DND-41 (cell line): Measurements from ENCODE around the gene SPRTN.

Experiments used
- ATAC-seq: fragments of 200-7000 bp; cut with Tn5 transposase; 3 replicates; pipeline ENCODE4 v1.9.1; 2021; ENCODE audit warnings: low read depth; ENCODE audit not compliant: insufficient read depth
- DNase-seq: peaks from one replicate; pipeline ENCODE4 v3.0.0-alpha.2; 2020
- H2AFZ ChIP-seq: 2 replicates; pipeline ENCODE4 v1.6.0; 2012; ENCODE audit warnings: low read depth, low read length
- H3K27ac ChIP-seq: 2 replicates; pipeline ENCODE4 v1.5.1; 2012; ENCODE audit warnings: low read length, inconsistent platforms
- H3K27me3 ChIP-seq: fragments of 200-600 bp; sonication (generic); 2 replicates; pipeline ENCODE4 v1.6.0; 2012; ENCODE audit warnings: low read length, mild to moderate bottlenecking, inconsistent platforms; ENCODE audit not compliant: insufficient read depth, poor library complexity
- H3K36me3 ChIP-seq: 2 replicates; pipeline ENCODE4 v1.5.1; 2012; ENCODE audit warnings: low read length, inconsistent platforms; ENCODE audit not compliant: insufficient read depth
- H3K4me1 ChIP-seq: 2 replicates; pipeline ENCODE4 v1.5.1; 2012; ENCODE audit warnings: mild to moderate bottlenecking, low read length; ENCODE audit not compliant: insufficient read depth
- H3K4me2 ChIP-seq: 2 replicates; pipeline ENCODE4 v1.6.0; 2012; ENCODE audit warnings: mild to moderate bottlenecking, moderate library complexity, low read length, inconsistent platforms; ENCODE audit not compliant: insufficient read depth
- H3K4me3 ChIP-seq, 2 experiments: fragments of 200-600 bp in 1 of 2; shearing (Covaris generic) in 1 of 2; 2 replicates each; pipeline ENCODE4 v1.5.1; 2012 to 2016; ENCODE audit warnings: inconsistent platforms in 2 of 2, low read length in 2 of 2, mild to moderate bottlenecking in 2 of 2, low read depth in 1 of 2, moderate library complexity in 1 of 2
- H3K79me2 ChIP-seq: 2 replicates; pipeline ENCODE4 v1.6.0; 2012; ENCODE audit warnings: low read length, inconsistent platforms; ENCODE audit not compliant: insufficient read depth
- H3K9ac ChIP-seq: 2 replicates; pipeline ENCODE4 v1.6.0; 2012; ENCODE audit warnings: low read depth, mild to moderate bottlenecking, inconsistent platforms, low read length, moderate library complexity
- H3K9me3 ChIP-seq: 2 replicates; pipeline ENCODE4 v1.5.1; 2012; ENCODE audit warnings: low read length, moderate library complexity, mild to moderate bottlenecking, inconsistent platforms; ENCODE audit not compliant: insufficient read depth, severe bottlenecking
- H4K20me1 ChIP-seq: 2 replicates; pipeline ENCODE4 v1.6.0; 2012; ENCODE audit warnings: low read length; ENCODE audit not compliant: insufficient read depth
- EZH2 ChIP-seq: IDR thresholded peaks from 3 replicates; pipeline ENCODE4 v1.6.1; 2012; ENCODE audit warnings: borderline replicate concordance, low read depth, mild to moderate bottlenecking, moderate library complexity, low read length, inconsistent platforms; ENCODE audit not compliant: severe bottlenecking
- TF ChIP-seq, protein P1 (sequence below): IDR thresholded peaks from 2 replicates; pipeline ENCODE4 v1.5.1; 2012; ENCODE audit warnings: borderline replicate concordance, low read length, moderate library complexity, mild to moderate bottlenecking; ENCODE audit not compliant: poor library complexity, severe bottlenecking; ENCODE audit errors: extremely low read depth

SPRTN gene

DNA sequence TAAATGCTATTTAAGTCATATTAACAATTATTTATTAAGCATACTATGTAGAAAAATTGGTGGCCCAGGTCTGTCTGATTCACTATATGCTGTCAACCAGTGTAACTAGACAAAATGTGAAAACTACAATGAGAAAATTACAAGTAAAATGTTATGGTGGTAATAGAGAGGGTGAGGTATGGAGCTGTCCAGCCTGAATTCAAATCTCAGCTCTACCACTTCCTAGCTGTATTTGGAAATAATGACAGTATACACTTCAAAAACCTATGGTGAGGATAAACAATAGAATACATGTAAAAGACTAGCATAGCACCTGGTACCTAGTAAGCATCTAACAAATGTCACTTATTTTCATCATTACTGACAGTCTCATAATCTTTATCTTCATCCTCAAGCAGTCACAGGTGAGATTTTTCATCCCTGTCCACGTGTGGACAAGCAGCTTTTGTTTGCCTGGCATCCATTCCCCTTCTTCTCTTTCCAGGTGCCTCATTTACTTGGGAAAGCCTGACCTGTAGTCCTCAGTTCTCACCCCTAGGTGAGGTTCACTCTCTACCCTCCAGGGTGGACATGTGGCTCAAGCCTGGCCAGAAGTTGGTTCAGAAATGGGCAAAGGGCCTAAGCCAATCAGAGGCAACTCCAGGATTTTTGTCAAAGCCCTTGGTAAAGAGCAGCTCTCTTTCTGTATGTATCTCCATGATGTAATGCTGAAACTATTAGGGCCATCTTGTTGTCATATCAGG lies 54.5 kb downstream of the SPRTN start:
- no peak for ATAC-seq
- no peak overlapping the region for H3K27ac ChIP-seq
- no peaks in the 10 kb centered on the region for H3K4me1 ChIP-seq
- peaks cover 85% of the 10 kb centered on the region for H3K79me2 ChIP-seq
- H3K4me3 ChIP-seq: no peak overlapping the region
- no peak for DNase-seq
- TF ChIP-seq, protein P1, sequence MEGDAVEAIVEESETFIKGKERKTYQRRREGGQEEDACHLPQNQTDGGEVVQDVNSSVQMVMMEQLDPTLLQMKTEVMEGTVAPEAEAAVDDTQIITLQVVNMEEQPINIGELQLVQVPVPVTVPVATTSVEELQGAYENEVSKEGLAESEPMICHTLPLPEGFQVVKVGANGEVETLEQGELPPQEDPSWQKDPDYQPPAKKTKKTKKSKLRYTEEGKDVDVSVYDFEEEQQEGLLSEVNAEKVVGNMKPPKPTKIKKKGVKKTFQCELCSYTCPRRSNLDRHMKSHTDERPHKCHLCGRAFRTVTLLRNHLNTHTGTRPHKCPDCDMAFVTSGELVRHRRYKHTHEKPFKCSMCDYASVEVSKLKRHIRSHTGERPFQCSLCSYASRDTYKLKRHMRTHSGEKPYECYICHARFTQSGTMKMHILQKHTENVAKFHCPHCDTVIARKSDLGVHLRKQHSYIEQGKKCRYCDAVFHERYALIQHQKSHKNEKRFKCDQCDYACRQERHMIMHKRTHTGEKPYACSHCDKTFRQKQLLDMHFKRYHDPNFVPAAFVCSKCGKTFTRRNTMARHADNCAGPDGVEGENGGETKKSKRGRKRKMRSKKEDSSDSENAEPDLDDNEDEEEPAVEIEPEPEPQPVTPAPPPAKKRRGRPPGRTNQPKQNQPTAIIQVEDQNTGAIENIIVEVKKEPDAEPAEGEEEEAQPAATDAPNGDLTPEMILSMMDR: no peak
- TF ChIP-seq EZH2: no peak
- H3K4me2 ChIP-seq: no peak overlapping the region
- no peak overlapping the region for H2AFZ ChIP-seq
- H3K27me3 ChIP-seq: no peaks in the 10 kb centered on the region
- H3K9me3 ChIP-seq: no peaks in the 10 kb centered on the region
- peaks cover 3% of the 10 kb centered on the region; the same call in 1 of the 2 replicates for H3K36me3 ChIP-seq
- H4K20me1 ChIP-seq: peaks cover 38% of the 10 kb centered on the region
- no peak overlapping the region for H3K9ac ChIP-seq

DNA sequence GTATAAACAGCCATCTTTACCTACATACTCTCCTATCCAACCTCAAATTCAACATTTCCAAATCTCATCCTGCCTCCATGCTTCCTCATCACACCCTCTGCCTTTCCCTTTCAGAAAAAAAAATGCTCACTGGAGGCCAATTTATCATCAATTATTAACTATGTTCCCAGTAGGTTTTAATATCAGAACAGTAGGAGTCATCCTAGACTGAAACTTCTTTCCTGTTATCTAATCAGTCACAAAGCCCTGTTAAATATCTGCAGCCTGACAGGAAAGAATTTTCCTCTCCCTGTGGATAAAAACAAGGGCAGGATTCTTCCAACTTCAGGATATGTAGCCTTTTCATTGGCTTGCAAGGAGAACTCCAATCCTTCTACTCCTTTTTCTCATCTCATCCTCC lies 55.6 kb downstream of the SPRTN start:
- H3K9ac ChIP-seq: no peak overlapping the region
- no peak overlapping the region for H2AFZ ChIP-seq
- TF ChIP-seq EZH2: no peak
- TF ChIP-seq, protein P1: no peak
- H3K4me1 ChIP-seq: no peaks in the 10 kb centered on the region
- peaks cover 5% of the 10 kb centered on the region; the same call in 1 of the 2 replicates for H3K36me3 ChIP-seq
- peaks cover 85% of the 10 kb centered on the region for H3K79me2 ChIP-seq
- no peak overlapping the region for H3K4me3 ChIP-seq
- DNase-seq (no peak), ATAC-seq (no peak)
- no peak overlapping the region for H3K27ac ChIP-seq
- H3K27me3 ChIP-seq: no peaks in the 10 kb centered on the region
- H3K4me2 ChIP-seq: no peak overlapping the region
- H4K20me1 ChIP-seq: peaks cover 35% of the 10 kb centered on the region
- no peaks in the 10 kb centered on the region for H3K9me3 ChIP-seq

DNA sequence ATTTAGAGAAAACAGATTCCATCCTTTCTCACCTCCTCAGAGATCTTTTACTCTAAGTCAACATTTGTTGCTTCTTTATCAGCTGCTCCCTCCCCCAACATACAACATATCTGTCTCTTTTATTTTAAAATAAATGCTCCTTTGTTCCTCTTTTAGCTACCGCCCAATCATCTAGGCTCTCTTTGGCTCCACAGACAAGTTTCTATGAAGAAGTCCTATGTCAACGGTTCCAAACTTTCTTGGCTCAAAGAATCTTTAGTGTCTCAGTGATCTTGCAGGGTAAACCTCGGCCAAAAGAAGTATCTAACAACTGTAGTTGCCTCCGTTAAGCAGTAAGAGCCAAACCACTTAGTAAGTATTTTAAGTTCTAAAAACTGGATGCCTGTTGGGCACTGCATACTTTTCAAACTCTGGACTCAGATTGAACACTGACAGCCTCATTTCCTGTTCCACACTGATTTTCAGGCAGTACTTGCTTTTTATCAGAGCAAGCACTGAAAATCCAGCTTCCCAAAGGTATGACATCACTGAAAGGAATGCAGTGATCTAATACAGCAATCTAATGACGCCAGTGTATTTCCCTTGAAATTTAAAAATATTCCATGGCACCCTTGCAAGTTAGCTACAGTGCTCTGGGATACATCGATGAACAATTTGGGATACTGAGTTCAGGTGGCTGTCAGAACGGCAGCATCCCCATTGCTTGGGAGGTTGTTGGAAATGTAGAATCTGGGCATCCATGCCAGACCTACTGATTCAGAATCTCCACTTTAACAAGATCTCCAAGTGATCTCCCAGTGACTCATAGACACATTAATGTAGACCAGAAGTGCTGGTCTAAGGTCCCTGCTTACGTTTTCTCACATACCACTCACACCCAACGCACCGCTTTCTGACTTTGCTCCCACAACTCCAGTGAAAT lies 57.2 kb downstream of the SPRTN start:
- Histone ChIP-seq H3K27me3 (no peaks in the 10 kb centered on the region), H3K9me3 (no peaks in the 10 kb centered on the region), H3K36me3 (peaks cover 9% of the 10 kb centered on the region; the same call in 1 of the 2 replicates), H3K27ac (no peak overlapping the region), H3K79me2 (peaks cover 83% of the 10 kb centered on the region), H3K4me2 (no peak overlapping the region), H3K4me3 (no peak overlapping the region), H2AFZ (no peak overlapping the region), H3K9ac (no peak overlapping the region), H3K4me1 (no peaks in the 10 kb centered on the region), H4K20me1 (peaks cover 38% of the 10 kb centered on the region)
- no peak for ATAC-seq
- DNase-seq: no peak
- no peak for TF ChIP-seq EZH2
- TF ChIP-seq, protein P1: no peak
